ENCODE measurements around the gene NFIA. TPM values are rescaled to one million over a fixed set of nuclear protein-coding genes. Genes with fewer than 3 reads are reported as not detected.

Gene NFIA
- total RNA-seq, 1 experiment from 2014 or later = 0.35 TPM

DNA sequence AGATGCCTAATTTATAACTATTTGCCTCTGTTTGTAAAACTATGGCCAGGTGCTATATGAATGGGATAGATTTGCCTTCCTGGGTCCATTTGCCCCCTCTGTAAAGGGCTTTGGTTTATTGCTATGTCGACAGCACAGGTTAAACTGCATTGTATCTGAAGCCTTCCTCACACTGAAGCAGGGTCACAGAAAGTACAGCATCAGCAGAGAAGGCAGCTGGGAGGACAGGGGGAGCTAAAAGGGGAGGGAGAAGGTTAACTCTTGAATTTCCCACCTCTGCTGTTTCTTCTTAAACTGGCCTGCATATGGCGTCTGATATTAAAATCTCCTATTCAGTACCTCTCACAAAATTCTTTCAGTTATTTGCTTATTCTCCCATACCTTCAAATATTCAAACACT, 345.1 kb downstream of the NFIA start:
- Mint-ChIP-seq H3K27ac (no peak overlapping the region), H3K9me3 (no peaks in the 10 kb centered on the region), H3K4me1 (peaks cover 4 to 14% of the 10 kb centered on the region in 2 experiments), H3K36me3 (ENCODE audit: insufficient read depth in 1 of 3, low read depth in 3 of 3) (no peaks in the 10 kb centered on the region), H3K27me3 (ENCODE audit: low read depth) (no peaks in the 10 kb centered on the region), H3K4me3 (no peak overlapping the region)
- Histone ChIP-seq H3K27ac (ENCODE audit: insufficient read length, low read depth, low read length) (no peak overlapping the region), H4K20me1 (ENCODE audit: control insufficient read depth, insufficient read depth, insufficient read length) (no peaks in the 10 kb centered on the region), H2AK5ac (ENCODE audit: insufficient read length, low read length) (no peak overlapping the region), H2BK5ac (ENCODE audit: insufficient read length, low read length) (no peak overlapping the region), H3K23me2 (ENCODE audit: insufficient read length, low read depth, low read length, poor library complexity, severe bottlenecking) (no peaks in the 10 kb centered on the region), H2AFZ (ENCODE audit: low read length) (no peak overlapping the region), H3K4me2 (ENCODE audit: insufficient read depth, insufficient read length, low read length) (no peak overlapping the region), H3T11ph (ENCODE audit: low read length) (no peak overlapping the region), H3K27me3 (ENCODE audit: insufficient read depth, low read length) (no peaks in the 10 kb centered on the region), H3K4me1 (ENCODE audit: insufficient read depth, low read length) (no peaks in the 10 kb centered on the region), H3K9me3 (ENCODE audit: control insufficient read depth, low read depth, low read length) (no peaks in the 10 kb centered on the region), H3K79me2 (ENCODE audit: insufficient read depth, low read length) (no peaks in the 10 kb centered on the region), H2BK20ac (ENCODE audit: low read depth, low read length, poor library complexity, severe bottlenecking) (no peak overlapping the region), H3K23ac (ENCODE audit: insufficient read length, low read depth, low read length) (no peak overlapping the region), H3K79me1 (ENCODE audit: insufficient read depth, low read depth, low read length, poor library complexity, severe bottlenecking) (no peaks in the 10 kb centered on the region), H4K91ac (ENCODE audit: insufficient read length, low read depth, low read length) (no peak overlapping the region), H4K5ac (ENCODE audit: insufficient read length, low read depth, low read length) (no peak overlapping the region), H2BK120ac (ENCODE audit: low read depth, low read length, poor library complexity, severe bottlenecking) (no peak overlapping the region), H3K14ac (ENCODE audit: insufficient read depth, low read length) (no peak overlapping the region), H3K56ac (ENCODE audit: insufficient read length, low read depth, low read length) (no peak overlapping the region), H2BK15ac (ENCODE audit: low read depth, low read length) (no peak overlapping the region; the same call in 1 of the 2 replicates), H3K18ac (ENCODE audit: insufficient read length, low read depth, low read length) (no peak overlapping the region), H2BK12ac (ENCODE audit: insufficient read length, low read depth, low read length) (no peak overlapping the region), H3K4ac (ENCODE audit: low read depth, low read length) (no peak overlapping the region), H4K8ac (replicated peaks; ENCODE audit: insufficient read length, low read depth, low read length) (no peak overlapping the region), H3K9ac (ENCODE audit: extremely low read depth, insufficient read length, low read length) (no peak overlapping the region)
- WGBS (ENCODE audit: extremely low coverage, insufficient read length, low lambda C conversion rate) = no CpG with 5 or more reads among the region's 2 CpGs
- DNase-seq = no peak
- TF ChIP-seq, protein P1, sequence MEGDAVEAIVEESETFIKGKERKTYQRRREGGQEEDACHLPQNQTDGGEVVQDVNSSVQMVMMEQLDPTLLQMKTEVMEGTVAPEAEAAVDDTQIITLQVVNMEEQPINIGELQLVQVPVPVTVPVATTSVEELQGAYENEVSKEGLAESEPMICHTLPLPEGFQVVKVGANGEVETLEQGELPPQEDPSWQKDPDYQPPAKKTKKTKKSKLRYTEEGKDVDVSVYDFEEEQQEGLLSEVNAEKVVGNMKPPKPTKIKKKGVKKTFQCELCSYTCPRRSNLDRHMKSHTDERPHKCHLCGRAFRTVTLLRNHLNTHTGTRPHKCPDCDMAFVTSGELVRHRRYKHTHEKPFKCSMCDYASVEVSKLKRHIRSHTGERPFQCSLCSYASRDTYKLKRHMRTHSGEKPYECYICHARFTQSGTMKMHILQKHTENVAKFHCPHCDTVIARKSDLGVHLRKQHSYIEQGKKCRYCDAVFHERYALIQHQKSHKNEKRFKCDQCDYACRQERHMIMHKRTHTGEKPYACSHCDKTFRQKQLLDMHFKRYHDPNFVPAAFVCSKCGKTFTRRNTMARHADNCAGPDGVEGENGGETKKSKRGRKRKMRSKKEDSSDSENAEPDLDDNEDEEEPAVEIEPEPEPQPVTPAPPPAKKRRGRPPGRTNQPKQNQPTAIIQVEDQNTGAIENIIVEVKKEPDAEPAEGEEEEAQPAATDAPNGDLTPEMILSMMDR (conservative IDR thresholded peaks at IDR 0.05) = no peak

Data from H9 (cell line).